NOMO-1 treated with dmso at 0.1 percent for 144 hours (cell line): ENCODE data around the gene TXNRD2.

Source experiments
- DNase-seq: peaks from one replicate; lab custom pipeline; 2025; ENCODE audit not compliant: unreplicated experiment; lab: John Stamatoyannopoulos, UW

The TXNRD2 gene

DNA sequence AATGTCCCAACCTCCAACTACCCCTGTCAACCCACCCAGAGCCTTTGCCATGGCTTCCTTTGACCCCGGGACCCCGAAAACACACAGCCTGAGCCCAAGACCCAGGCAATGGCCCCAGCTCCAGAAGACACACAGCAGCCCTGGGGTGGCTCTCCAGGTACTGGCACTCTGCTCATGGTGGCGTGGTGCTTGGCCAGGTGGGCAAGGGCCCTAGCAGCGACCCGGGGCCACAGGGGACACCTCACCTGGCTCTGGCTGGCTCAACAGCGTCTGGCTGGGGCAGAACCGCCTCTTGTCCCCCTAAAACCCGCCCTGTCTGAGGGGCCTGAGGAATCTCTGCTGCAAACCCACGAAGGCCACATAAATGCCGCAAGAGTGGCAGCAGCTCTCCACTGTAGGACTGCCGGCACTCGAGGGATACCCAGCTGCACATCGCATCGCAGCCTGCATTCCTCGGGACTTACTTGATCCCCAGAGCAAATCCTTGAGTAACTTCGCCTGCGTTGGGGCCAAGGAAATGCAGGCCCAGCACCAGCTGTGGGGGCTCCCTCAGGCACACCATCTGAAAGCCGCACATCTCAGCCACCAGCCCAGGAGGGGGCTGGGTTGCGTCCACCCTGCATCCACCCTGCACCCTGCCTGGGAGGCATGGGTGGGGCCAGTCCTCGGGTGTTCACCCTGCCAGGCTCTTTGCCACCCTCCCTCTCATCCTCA, 63.8 kb downstream of the TXNRD2 start:
- no peak for DNase-seq

DNA sequence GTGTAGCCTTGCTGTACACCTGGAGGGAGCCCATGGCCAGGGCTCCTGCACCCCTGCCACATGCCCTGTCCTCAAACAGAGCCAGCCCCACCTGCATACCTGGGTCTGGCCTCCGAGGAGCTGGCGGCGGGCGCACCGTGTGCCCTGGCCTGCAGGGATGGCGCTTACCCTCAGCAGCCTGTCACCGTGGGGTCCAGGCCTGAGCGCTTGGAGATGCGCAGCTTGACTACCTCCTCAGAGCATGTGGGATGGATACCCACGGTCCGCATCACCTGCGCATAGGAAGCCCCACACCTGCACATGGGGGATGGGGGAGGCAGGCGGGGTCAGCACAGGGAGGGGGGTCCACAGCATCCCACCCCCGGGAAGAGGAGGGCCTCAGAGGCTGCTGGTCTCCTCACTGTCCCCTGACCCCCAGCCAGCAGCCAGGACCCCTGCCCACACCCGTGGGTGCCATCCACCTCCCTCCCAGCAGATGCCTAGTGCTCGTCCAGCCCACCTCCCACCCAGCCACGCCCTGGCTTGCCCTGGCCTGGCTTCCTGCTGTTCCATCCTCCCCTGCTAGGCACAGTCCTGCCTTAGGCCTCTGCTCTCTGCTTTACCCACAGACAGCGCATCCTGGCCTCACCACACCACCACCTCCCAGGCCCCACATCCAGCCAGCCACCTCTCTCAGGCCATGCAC, 64.5 kb downstream of the TXNRD2 start:
- DNase-seq, result no peak

DNA sequence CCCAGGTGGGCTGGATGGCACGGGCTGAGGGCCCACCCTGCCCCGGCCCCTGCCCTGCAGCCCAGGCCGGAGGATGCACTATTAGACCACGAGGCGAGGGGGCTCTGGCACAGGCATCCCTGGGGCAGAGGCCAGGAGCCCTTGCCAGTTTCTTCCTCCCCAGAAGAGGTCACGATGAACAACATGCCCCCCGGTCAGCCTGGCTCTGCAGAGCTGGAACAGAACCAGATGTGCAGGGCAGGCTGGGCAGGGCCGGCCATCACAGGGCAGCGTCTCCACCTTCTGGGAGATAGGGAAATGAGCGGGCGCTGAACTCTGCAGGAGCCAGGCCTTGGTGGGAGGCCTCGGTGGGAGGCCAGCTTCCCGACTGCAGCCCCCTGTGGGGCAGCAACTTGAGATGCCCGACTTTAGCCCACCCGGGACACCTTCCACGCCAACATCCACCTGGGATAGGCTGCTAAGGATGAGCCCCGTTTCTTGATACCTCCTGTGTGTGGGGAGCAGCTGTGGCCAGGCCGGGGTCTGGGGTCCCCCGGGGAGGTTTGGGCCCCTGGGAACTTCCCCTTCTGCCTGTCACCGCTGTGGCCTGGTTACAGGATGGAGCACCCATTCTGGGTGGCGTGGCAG, 65.2 kb downstream of the TXNRD2 start:
- DNase-seq, result no peak

DNA sequence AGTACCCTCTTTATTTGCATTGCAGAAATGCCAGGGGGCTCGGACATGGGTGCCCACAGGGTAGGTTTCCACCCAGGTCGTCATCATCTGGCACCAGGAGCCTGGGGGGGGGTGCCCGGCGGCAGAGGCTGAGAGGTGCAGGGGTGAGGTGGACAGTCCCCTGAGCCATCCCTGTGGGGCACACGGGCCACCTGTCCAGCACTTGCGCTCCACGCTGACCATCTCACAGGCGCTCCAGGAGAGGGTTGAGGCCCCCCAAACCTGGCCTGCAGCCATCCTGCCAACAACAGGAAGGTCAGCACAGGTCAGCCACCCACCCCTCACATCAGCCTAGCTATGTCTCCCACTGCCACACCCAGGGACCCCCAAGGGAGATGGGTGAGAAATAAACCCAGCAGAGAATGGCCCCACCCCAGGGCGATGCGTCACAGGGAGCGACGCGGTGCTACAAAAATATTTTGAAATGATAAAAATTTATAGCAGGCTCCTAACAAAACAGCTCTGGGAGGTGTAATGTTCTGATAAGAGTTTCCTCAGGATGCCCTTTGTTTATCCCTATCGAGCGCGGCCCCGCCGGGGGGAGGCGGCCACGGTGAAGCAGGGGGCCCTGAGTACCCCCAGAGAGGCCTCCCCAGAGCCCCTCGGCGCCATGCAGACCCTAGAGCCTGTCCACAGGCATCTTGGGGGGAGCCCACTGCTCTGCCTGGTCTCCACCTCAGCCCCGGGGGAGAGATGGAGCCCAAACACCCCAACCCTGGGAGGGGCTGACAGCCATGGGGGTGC, 65.9 kb downstream of the TXNRD2 start:
- no peak for DNase-seq

DNA sequence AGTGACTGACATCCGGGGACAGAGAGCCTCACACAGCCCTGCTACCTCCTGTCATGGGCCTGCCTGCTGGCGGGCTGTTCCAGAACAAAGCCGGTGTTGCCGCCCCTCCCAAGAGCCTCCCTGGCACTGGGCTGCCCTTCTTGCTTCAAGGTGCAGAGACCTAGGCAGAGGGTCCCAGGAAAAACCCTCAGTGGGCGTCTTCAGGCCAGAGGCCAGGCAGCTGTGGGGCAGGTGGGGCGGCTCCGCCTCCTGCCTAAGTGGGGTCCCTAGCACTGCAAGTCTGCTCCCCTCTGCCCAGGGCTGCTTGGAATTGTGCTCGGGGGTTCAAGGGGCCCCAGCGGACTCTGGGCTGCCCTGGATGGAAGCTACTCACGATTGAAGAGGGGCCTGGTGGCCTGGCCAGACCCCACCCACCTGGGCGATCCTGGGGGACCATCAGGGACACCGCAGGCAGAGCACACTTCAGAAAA, 66.5 kb downstream of the TXNRD2 start:
- no peak for DNase-seq

DNA sequence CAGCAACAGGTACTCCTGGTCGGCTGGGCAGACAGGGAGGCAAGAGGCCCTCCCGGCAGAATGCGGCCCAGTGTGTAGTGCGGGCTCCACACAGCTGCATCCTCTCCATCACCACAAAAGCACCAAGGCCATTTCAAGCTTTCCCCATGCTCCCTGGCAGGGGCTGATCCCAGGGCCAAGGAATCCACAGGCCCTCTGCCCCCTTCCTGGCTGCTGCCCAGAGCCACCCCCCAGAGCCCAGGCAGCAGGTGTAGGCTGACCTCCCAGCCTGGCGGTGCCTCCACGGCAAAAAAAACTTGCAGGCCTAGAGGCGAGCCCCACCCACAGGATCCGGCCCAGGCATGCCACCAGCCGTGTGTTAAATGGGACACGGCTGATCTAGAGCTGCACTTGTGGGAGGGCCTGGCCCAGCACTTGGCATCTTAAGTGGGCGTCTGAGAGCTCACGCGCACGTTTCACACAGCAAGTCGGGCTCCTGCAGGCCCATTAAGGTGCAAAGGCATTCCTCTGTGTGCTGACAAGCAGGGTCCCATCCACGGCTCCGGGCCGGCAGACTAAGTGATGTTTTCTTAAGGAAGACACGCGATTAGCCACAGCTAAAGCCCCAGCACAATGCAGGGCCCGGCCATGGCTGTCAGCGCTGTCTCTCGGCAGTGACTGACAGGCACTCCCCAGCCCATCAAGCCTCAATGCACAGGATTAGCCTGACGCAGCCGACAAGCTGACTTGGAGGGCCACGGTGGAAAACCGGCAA, 67.1 kb downstream of the TXNRD2 start:
- no peak for DNase-seq

DNA sequence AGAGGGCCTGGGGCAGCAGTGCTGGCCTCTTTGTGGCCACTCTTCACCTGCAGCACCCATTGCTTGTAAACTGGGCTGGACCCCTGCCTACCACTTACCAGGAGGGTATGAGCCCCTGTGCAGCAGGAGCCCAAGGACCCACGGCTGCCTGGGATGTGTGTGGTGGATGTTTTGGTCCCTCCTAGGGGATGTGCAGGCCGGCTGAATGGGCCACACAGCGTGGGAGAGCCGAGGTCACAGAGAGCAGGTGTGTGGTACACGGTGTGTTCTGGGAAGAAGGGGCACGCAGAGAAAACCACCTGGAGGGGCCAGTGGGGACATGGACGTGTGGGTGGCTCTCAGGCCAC, 67.7 kb downstream of the TXNRD2 start:
- DNase-seq, result no peak

DNA sequence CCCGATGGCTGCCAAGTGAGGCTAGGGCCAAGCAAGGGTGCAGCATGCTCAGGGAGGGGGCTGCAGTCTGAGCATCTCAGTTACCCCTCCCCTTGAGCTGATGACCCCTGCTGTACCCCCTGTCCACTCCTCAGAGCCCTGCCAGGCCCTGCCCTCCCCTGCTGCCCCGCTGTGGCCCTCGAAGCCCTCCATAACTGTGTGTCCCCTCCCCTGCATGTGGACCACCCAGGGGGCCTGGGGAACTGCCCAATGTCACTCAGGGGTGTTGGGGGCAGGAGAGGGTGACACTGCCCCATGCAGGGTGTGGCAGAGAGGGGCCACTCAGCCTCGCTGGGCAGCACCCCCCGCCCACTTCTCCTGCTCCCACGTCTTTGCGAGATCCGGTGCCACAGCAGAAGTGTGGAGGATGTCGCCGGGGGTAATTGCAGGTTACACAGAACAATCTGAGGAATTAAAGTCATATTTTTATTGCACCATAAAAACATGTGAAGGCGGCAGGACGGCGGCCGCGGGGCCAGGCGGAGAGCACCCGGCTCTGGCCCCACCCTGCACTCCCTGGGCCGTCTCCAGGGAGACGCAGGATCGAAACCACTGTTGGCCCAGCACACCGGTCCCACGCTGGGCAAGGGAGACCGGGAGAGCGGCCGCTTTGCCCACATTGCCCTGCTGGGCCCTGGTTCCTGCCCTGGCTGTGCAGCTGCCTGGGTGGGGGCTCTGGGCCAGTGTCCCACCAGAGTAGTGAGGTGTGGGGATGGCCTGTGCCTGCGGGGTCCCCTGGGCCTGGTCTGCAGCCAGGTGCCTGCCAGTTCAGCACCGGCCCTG, 68.3 kb downstream of the TXNRD2 start:
- no peak for DNase-seq

DNA sequence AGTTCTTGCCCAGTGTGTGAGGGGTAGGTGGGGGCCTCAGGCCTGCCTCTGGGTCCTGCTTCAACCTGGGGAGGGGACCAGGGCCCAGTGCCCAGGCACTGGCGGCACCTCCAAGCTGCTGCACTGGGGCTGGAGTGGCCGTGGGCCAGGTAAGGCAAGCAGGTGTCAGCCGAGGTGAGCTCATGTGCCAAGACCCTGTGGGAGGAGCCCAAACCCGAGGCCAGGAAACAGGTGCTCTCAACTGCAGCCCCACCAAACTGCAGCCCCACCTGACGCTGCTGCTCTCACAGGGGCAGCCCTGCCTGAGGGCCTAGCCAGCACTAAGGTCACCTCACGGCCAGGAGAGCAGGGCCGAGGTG, 68.9 kb downstream of the TXNRD2 start:
- no peak for DNase-seq

DNA sequence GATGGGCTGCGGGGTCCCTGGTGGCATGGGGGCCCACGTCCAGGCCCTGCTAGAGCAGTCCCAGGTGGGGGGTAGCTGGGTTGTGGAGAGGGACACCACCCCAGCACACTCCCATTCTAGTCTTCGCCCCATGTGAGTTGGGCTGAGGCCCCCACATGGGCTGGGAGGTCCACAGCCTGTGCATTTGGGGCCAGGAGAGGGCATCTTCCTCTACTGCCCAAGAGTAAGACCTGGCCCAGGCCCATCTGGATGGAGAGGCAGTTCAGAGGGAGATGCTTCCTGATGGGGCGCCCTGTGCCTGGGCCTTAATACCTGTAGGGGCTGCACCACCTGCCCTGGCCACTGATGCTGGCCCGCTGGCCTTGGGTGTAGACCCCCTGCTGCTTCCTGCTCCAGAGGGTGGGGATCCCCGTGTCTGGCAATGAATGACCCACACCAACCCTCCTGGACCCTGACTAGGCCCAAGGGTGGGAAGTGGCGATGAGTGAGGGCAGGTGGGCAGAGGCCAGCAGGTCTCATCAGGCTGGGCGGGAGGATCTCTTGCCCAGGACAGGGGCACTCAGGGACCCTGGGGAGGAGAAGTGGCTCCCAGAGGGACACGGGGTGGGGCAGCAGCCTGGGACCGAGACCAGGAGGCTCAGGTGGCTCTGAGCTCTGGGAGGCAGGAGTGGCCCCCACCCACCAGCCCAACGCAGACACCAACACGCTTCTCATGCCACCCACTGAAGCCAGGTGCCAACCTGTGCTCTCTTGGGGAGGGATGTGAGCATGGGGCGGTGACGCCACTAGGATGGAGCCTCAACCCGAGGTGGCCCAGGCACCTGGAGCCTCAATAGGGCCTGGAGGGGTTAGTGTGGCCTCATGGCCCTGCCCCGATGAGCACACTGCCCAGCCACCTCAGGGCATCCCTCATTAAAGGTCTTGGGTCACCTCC, 69.5 kb downstream of the TXNRD2 start:
- DNase-seq, result no peak

DNA sequence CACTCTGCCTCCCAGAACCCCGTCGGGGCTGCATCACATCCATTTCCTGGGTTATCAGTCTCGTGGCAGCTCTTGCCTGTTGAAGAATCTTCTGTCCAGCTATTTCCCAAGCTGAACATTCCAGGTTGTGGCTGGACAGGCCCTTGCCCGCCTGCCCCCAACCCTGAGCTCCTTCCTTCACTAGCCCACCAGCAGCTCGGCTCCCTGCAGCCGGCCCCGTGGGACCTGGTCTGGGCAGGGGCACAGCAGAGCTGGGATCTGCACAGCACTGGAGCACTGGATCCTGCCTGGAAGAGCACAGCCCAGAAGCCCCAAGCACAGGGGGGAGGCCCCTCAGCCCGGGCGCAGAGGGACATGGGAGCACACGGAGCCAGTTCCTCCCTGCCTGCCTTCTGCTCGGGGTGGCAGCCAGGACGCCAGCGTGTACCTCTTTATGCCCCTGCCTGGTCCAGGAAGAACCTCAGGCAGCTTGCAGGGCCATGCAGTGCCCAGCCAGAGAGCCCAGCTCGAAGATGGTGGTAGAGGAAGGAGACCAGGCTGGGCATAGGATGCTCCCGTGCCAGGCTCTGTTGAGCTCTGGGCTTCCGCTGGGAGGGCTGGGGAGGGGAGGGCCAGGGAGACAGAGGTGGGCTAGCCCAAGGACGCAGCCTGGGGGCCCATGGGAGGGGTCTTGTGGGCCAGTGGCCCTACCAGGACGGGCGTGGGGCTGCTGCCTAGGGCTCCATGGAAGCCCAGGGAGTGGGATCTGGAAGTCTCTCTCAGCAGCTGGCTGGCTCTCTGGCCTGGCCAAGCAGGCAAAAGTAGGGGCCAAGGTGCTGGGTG, 70.4 kb downstream of the TXNRD2 start:
- DNase-seq, result no peak

DNA sequence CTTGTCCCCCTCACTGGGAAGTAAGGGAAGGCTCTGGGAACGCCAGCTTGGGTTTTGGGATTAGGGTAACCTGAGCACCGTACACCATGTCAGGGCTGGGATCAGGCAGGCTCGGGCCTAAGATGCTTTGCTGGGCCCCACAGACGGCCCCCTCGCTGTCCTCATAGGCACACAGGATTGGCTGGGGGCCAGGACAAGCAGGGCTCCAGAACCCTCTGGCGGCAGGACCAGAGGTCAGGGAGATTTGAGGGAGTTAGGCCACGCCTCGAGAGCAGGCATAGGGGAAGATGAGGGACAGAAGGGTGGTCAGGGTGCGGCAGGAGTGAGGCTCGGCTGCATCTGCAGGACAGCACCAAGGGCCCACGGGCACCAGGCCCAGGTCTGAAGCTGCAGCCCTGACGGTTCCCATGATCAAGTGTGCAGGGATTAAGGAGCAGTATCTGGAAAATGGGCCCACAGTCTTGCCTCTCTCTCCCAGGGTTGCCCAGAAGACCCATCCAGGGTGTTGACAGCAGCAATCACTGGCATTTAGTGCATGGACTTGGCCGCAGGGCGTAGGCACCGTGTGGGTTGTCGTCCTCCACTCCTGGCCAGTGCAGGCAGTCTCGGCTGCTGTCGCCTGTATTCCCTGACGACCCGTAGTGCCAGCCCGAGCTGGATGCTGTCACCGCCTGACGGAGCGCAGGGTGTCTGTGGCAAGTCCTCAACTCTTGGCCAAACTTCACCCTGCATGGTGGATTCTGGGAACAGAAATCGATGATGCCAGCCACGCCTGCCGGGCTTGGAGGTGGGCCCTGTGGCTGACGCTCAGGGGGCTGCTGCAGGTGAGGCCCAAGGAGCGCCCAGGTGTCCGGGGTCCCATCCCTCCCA, 71.2 kb downstream of the TXNRD2 start:
- no peak for DNase-seq

DNA sequence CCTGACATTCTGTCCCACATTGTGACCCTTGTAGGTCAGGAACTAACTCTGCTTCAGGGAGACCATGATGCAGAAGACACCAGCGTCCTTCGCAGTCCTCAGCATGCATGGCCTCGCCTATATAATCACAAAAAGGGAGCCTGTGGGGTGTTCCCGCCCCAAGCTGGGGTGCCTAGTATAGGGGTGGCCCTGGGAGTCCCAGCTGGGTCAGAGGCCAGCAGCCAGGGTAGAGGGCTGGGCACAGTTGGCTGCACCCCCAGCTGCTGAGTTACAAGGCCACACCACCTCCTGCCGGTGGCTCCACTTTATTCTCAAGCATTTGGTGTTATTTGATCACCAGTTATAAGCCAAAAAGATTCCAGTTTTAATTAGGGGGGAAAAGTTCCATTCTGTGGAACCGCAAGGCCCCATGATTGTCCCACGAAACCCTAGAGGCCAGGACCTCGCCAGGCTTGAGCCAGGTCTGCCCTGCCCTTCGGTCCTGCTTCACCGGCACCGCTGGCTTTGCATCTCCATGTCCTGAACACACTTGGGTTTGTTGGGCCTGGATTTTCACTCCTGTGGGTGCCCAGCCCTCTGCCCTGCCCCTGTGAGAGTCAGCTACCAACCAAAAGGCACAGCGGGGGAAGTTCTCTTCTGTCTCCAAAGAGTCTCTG, 72.0 kb downstream of the TXNRD2 start:
- DNase-seq, result no peak

DNA sequence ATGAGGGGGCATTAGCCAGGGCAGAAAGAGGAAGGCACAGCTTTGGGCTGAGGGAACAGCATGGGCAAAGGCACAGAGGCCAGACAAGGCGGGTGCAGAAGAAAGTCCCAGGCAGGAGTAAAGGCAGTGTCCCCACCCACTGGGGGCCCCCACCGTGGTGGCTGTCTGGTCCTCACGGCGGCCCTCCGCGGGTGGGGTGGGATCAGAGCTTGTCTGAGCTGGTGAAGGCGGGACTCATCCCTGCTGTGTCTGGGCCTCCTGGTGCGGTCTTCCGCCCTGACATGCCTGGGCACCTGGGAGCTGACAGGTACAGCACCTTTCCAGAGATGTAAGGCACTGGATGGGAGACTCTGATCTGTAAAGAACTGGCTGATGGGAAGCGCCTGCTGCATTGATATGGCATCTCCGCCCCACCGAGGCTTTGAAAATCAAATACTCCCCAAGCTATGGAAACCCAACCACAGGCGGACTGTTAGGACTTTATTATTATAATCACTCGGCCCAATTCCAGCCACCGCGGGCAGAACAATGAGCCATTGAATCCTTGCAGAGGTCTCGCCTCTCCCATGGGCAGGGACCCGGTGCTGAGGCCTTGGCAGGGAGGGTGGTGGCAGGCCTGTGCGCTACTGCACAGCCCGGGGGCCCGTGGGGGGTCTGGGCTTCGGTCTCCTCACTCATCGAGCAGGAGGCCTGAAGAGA, 72.7 kb downstream of the TXNRD2 start:
- DNase-seq, result no peak

DNA sequence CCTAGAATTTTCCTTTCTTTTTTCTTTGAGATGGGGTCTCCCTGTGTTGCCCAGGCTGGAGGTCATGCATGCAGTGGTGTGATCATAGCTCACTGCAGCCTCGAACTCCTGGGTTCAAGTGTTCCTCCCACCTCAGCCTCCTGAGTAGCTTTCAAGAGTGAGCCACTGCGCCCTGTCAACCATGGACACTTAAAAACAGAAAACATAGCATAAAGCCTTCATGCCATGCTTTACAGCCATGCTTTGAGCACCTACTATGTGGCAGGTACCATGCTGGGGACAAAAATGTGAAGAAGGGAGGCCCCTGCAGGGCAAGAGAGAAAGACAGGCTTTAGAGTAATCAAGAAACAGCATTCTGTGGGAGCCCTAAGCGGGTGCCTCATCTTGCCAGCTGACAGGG, 73.3 kb downstream of the TXNRD2 start:
- DNase-seq, result no peak

DNA sequence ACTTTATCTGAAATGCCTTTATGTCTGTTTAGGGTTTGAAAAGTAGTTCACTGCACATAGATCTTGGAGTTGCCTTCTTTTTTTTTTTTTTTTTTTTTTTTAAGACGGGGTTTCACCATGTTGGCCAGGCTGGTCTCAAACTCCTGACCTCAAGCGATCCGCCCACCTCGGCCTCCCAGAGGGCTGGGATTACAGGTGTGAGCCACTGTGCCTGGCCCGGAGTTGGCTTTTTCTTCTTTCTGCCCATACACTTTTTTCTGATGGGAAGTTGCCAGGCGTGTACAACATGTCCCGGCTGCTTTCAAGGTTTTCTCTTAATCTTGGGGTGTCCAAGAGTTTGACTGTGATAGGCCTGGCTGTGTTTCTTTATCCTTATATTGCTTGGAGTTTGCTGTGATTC, 74.0 kb downstream of the TXNRD2 start:
- DNase-seq, result no peak
